Liver (tissue), 9 donors: ENCODE measurements around the gene OPRL1. TPM values are rescaled to one million over a fixed set of nuclear protein-coding genes. Genes with fewer than 3 reads are reported as not detected.

Experiments used
- DNase-seq: peaks from one replicate; pipeline ENCODE4 v3.0.0-alpha.2; 2017; ENCODE audit warnings: low spot score
- H3K27ac ChIP-seq, 2 donors: one replicate each; pipeline ENCODE4 v1.7.0; 2013; ENCODE audit warnings: inconsistent platforms in 2 of 2, low read length in 2 of 2, control low read depth in 1 of 2, low read depth in 1 of 2, mild to moderate bottlenecking in 1 of 2
- H3K27me3 ChIP-seq, 4 donors: one replicate each; pipeline versions ENCODE4 v1.6.1 to v1.7.0; 2013; ENCODE audit warnings: low read length in 3 of 4, inconsistent platforms in 1 of 4, mild to moderate bottlenecking in 1 of 4, moderate library complexity in 1 of 4; ENCODE audit not compliant: control insufficient read depth in 4 of 4, insufficient read depth in 4 of 4
- H3K36me3 ChIP-seq, 4 donors: one replicate each; pipeline versions ENCODE4 v1.6.1 to v1.7.0; 2013; ENCODE audit warnings: low read length in 3 of 4, mild to moderate bottlenecking in 3 of 4, low read depth in 1 of 4, moderate library complexity in 1 of 4; ENCODE audit not compliant: control insufficient read depth in 4 of 4, insufficient read depth in 3 of 4
- H3K4me1 ChIP-seq, 4 donors: one replicate each; pipeline versions ENCODE4 v1.6.1 to v1.7.0; 2013; ENCODE audit warnings: low read length in 3 of 4, mild to moderate bottlenecking in 3 of 4, moderate library complexity in 1 of 4; ENCODE audit not compliant: control insufficient read depth in 4 of 4, insufficient read depth in 4 of 4
- H3K4me3 ChIP-seq, 3 donors: one replicate each; pipeline versions ENCODE4 v1.6.1 to v1.7.0; 2013; ENCODE audit warnings: low read length in 3 of 3, control low read depth in 1 of 3, low read depth in 1 of 3, mild to moderate bottlenecking in 1 of 3
- H3K9ac ChIP-seq, 2 donors: one replicate each; pipeline ENCODE4 v1.7.0; 2013; ENCODE audit warnings: low read length in 2 of 2, mild to moderate bottlenecking in 2 of 2, moderate library complexity in 2 of 2, control low read depth in 1 of 2, low read depth in 1 of 2
- H3K9me3 ChIP-seq, 4 donors: one replicate each; pipeline versions ENCODE4 v1.6.1 to v1.7.0; 2013; ENCODE audit warnings: low read length in 3 of 4; ENCODE audit not compliant: control insufficient read depth in 4 of 4
- ATF3 ChIP-seq: IDR thresholded peaks from 2 replicates; pipeline ENCODE4 v1.6.1; 2016; ENCODE audit warnings: antibody characterized with exemption
- CTCF ChIP-seq: fragments of 150-350 bp; IDR thresholded peaks from 2 replicates; pipeline ENCODE4 v1.5.1; 2017; ENCODE audit warnings: improper control_type of control experiment, low read depth, low read length; ENCODE audit not compliant: missing input control
- EGR1 ChIP-seq, 2 donors: IDR thresholded peaks; 2 replicates each; pipeline ENCODE4 v1.6.1; 2016 to 2018; ENCODE audit warnings: antibody characterized with exemption in 2 of 2, low read depth in 2 of 2
- FOXA1 ChIP-seq: IDR thresholded peaks from 2 replicates; pipeline ENCODE4 v1.6.1; 2016; ENCODE audit warnings: antibody characterized with exemption
- FOXA2 ChIP-seq: IDR thresholded peaks from 2 replicates; pipeline ENCODE4 v1.6.1; 2016; ENCODE audit warnings: antibody characterized with exemption
- GABPA ChIP-seq, 2 donors: IDR thresholded peaks in 1 of 2; conservative IDR thresholded peaks in 1 of 2; 2 replicates each; pipeline ENCODE4 v1.6.1; 2016; ENCODE audit warnings: antibody characterized with exemption in 2 of 2, mild to moderate bottlenecking in 1 of 2, moderate library complexity in 1 of 2
- HNF4A ChIP-seq, 2 donors: conservative IDR thresholded peaks; 2 replicates each; pipeline ENCODE4 v1.6.1; 2016; ENCODE audit warnings: antibody characterized with exemption in 2 of 2, mild to moderate bottlenecking in 2 of 2
- HNF4G ChIP-seq: IDR thresholded peaks from 2 replicates; pipeline ENCODE4 v1.6.1; 2016; ENCODE audit warnings: antibody characterized with exemption
- JUND ChIP-seq, 2 donors: IDR thresholded peaks; 2 replicates each; pipeline ENCODE4 v1.6.1; 2016; ENCODE audit warnings: antibody characterized with exemption in 2 of 2
- RAD21 ChIP-seq, 2 donors: IDR thresholded peaks; 2 replicates each; pipeline ENCODE4 v1.6.1; 2016; ENCODE audit warnings: antibody characterized with exemption in 2 of 2, mild to moderate bottlenecking in 2 of 2
- RXRA ChIP-seq, 2 donors: IDR thresholded peaks; 2 replicates each; pipeline ENCODE4 v1.6.1; 2017 to 2018; ENCODE audit warnings: antibody characterized with exemption in 2 of 2, mild to moderate bottlenecking in 1 of 2
- SP1 ChIP-seq: IDR thresholded peaks from 2 replicates; pipeline ENCODE4 v1.6.1; 2018; ENCODE audit warnings: antibody characterized with exemption, mild to moderate bottlenecking
- TAF1 ChIP-seq: conservative IDR thresholded peaks from 2 replicates; pipeline ENCODE4 v1.6.1; 2016; ENCODE audit warnings: antibody characterized with exemption, mild to moderate bottlenecking
- ZBTB33 ChIP-seq: IDR thresholded peaks from 2 replicates; pipeline ENCODE4 v1.6.1; 2016; ENCODE audit warnings: antibody characterized with exemption
- WGBS: extraction: QIAGEN DNeasy Blood & Tissue Kit; methylation state at CpG from one replicate; pipeline ENCODE4 v1.1.7; 2013; 5-methylcytosine and 5-hydroxymethylcytosine counted together
- polyA plus RNA-seq, 2 donors: library from polyadenylated mRNA; stranded (reverse) in 1 of 2; unstranded in 1 of 2; fragments of 200-250 nt in 1 of 2; fragments of >200 nt in 1 of 2; fragmentation: Nextera tagmentation in 1 of 2; extraction: Ambion mirVana in 1 of 2; gene quantifications; one replicate each; pipeline versions ENCODE4 v1.2.1 to v1.2.3, GENCODE V29; 2013 to 2015
- total RNA-seq, 2 donors: library from RNA; depleted of rRNA; stranded (reverse); fragments of >200 nt; gene quantifications; one replicate each; pipeline ENCODE4 v1.2.3, GENCODE V29; 2014
- TF ChIP-seq, protein P1 (sequence below): IDR thresholded peaks from 2 replicates; pipeline ENCODE4 v1.6.1; 2016; ENCODE audit warnings: antibody characterized with exemption
- TF ChIP-seq, protein P2 (sequence below): IDR thresholded peaks from 2 replicates; pipeline ENCODE4 v1.6.1; 2016; ENCODE audit warnings: antibody characterized with exemption, mild to moderate bottlenecking
- donor health status: healthy.
- donor health status: healthy.
- donor health status: healthy.
- donor health status: healthy.
- donor health status: healthy.

OPRL1 gene
- total and polyA plus RNA-seq, 4 donors: 0.04 to 0.79 (median 0.35) TPM

DNA sequence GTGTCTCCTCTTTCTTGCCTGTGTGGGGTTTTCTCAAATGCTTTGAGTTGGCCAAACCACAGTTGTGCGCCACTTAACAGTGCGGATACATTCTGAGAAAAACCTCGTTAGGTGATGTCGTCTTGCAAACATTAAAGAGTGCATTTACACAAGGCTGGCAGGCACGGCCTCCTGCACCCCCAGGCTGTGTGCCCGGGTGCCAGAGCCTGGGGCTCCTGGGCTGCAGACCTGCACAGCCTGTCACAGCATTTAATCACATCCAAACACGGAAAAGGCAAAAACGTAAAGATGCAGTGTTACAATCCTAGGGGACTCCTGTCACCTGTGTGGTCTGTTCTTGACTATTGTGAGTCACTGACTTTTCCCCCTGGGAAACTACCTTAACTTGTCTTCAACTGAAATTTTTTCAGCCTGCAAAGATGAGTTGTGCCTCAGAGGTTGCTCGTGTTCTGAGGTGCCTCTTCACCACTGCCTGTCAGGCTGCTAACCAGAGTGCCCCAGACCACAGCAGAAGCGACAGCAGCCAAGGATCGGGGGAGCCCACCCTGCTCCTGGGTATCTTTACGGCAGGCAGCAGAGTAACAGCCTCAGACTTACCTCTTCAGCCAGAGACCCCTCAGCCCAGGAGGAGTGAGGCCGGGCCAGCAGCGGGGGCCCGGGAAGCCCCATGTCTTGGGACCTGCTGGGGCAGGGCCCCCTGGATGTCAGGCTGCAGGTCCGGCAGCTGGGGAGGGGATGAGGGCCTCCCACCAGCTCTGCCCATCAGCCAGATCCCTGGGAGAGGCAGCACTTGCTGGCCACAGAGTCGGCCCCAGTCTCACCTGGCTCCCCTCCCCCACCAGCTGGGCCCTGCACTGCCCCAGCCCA, 44.6 kb upstream of the OPRL1 start:
- Histone ChIP-seq H3K27me3 (peaks cover 0 to 3% (median 0%) of the 10 kb centered on the region in 4 donors), H3K4me3 (no peak overlapping the region), H3K9me3 (no peaks in the 10 kb centered on the region), H3K4me1 (peaks cover 4 to 19% (median 11%) of the 10 kb centered on the region in 4 donors), H3K27ac (no peak overlapping the region), H3K9ac (no peak overlapping the region), H3K36me3 (peaks cover 5 to 35% (median 13%) of the 10 kb centered on the region in 4 donors)
- no peak for DNase-seq
- 87% methylated on average over 17 of the region's 17 CpGs for WGBS
- TF ChIP-seq ZBTB33 (no peak), GABPA (IDR thresholded peaks at IDR 0.05 in 1 of 2, conservative IDR thresholded peaks at IDR 0.05 in 1 of 2) (no peak), RXRA (IDR thresholded peaks at IDR 0.05) (no peak), SP1 (no peak), ATF3 (no peak), HNF4G (no peak), CTCF (no peak), JUND (IDR thresholded peaks at IDR 0.05) (no peak), EGR1 (IDR thresholded peaks at IDR 0.05; ENCODE audit: low read depth in 2 of 2) (no peak), FOXA1 (no peak)
- TF ChIP-seq, protein P1, sequence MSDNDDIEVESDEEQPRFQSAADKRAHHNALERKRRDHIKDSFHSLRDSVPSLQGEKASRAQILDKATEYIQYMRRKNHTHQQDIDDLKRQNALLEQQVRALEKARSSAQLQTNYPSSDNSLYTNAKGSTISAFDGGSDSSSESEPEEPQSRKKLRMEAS: no peak

- H3K27me3 ChIP-seq: peaks cover 0 to 3% (median 0%) of the 10 kb centered on the region in 4 donors
- H3K4me1 ChIP-seq: peaks cover 4 to 19% (median 11%) of the 10 kb centered on the region in 4 donors
- H3K36me3 ChIP-seq: peaks cover 5 to 29% (median 13%) of the 10 kb centered on the region in 4 donors
- no peak within 1 kb of the TSS for H3K4me3 ChIP-seq
- H3K9ac ChIP-seq: no peak within 1 kb of the TSS
- DNase-seq: no peak
- TF ChIP-seq HNF4A (conservative IDR thresholded peaks at IDR 0.05) (no peak), FOXA1 (no peak), TAF1 (no peak), RAD21 (IDR thresholded peaks at IDR 0.05) (no peak), RXRA (IDR thresholded peaks at IDR 0.05) (no peak), FOXA2 (no peak), ATF3 (no peak), EGR1 (IDR thresholded peaks at IDR 0.05; ENCODE audit: low read depth in 2 of 2) (no peak), HNF4G (no peak), CTCF (no peak), SP1 (no peak), GABPA (IDR thresholded peaks at IDR 0.05 in 1 of 2, conservative IDR thresholded peaks at IDR 0.05 in 1 of 2) (no peak), JUND (IDR thresholded peaks at IDR 0.05) (no peak)
- TF ChIP-seq, protein P2, sequence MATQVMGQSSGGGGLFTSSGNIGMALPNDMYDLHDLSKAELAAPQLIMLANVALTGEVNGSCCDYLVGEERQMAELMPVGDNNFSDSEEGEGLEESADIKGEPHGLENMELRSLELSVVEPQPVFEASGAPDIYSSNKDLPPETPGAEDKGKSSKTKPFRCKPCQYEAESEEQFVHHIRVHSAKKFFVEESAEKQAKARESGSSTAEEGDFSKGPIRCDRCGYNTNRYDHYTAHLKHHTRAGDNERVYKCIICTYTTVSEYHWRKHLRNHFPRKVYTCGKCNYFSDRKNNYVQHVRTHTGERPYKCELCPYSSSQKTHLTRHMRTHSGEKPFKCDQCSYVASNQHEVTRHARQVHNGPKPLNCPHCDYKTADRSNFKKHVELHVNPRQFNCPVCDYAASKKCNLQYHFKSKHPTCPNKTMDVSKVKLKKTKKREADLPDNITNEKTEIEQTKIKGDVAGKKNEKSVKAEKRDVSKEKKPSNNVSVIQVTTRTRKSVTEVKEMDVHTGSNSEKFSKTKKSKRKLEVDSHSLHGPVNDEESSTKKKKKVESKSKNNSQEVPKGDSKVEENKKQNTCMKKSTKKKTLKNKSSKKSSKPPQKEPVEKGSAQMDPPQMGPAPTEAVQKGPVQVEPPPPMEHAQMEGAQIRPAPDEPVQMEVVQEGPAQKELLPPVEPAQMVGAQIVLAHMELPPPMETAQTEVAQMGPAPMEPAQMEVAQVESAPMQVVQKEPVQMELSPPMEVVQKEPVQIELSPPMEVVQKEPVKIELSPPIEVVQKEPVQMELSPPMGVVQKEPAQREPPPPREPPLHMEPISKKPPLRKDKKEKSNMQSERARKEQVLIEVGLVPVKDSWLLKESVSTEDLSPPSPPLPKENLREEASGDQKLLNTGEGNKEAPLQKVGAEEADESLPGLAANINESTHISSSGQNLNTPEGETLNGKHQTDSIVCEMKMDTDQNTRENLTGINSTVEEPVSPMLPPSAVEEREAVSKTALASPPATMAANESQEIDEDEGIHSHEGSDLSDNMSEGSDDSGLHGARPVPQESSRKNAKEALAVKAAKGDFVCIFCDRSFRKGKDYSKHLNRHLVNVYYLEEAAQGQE: no peak
- H3K27ac ChIP-seq: no peak within 1 kb of the TSS
- no peaks in the 10 kb centered on the region for H3K9me3 ChIP-seq
- 80% methylated on average over 10 of the region's 10 CpGs for WGBS
Measured at GRCh38 chr20:64035933-64036345, 43.9 kb upstream of the OPRL1 start, which contains the start of gene C20orf204. Gene C20orf204, plus strand, starts transcription at chr20:64036182. Its CDS starts 142 bp downstream, at chr20:64036324.
